Activated CD4-positive, alpha-beta T cell treated with anti-CD3 and anti-CD28 coated beads, Interleukin-2, amount 50 U/mL, for 48 hours (primary cell): ENCODE measurements around the gene COL6A3.
"Not testable (repeated sequence)": the region's sequence is repeated elsewhere in the genome, so short reads cannot be mapped to it uniquely, and the experiment has no call there.

Experiments
- DNase-seq, 2 experiments: peaks; one replicate each; pipeline ENCODE4 v3.0.0-alpha.2; 2020

COL6A3 gene

DNA sequence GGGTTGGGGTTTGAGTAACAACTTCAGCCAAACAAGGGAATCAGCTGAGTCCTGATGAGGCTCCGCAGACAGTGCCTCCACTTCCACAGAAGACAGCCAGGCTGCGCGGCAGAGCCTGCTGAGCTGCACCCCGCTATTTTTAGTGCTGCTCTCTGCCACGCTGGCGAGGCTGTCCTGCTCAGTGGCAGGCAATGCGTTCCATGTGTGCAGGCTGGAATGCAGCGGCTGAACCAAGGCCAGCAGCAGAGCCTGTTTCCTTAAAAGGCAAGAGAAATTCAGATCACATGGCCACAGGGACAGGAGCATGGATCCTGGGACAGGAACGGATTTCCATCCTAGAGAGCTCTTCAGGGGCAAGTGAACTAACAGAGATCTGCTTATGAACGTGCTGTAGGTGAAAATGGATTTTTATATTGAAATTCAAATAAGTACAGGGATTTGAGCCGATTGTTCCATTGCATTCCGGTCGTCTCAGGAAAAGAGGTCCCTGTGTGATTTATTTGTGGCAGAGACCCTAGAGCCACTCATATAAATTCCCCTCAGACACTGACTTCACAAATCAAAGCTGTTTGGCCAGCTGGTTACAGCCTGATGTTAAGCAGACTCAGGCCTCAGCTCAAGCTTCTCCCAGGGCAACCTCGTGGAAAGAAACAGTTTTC, 98.7 kb downstream of the COL6A3 start:
- DNase-seq, result no peak

DNA sequence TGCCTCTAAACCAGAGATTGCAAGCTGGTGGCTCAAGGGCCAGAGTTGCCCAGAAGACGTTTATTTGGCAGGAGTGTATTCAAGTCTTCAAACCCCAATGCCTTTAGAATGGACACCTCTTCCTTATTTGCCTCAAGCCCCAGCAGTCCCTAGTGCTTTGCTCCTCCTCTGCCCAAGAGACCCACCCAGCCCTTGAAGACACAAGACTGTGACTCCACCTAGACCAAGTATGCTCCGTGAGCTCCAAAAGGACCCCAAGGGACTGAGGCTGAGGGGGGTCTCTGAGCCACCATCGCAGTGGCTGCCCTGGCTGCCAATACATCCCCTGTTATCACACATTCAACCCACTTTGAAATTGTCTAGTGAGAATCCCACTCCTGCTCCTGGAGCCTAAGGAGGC, 99.3 kb downstream of the COL6A3 start:
- no peak for DNase-seq

DNA sequence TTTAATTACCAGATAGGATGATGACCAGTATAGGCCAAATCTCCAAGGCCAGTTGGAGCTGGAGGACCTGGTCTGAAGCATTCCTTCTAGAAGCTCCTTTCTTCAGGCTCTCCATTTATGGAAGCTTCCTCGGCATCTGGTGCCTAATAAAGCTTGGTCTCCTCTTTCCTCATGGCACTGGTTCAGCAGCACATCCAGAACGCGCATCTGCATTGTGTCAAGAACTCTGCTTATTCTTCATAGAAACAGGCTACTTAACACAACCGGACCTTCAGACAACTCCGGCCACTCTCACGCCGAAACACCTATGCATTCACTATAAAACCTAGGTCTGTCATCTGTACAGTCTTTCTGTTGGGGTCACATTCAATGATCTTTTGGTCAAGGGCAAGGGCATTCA, 99.8 kb downstream of the COL6A3 start:
- no peak for DNase-seq

DNA sequence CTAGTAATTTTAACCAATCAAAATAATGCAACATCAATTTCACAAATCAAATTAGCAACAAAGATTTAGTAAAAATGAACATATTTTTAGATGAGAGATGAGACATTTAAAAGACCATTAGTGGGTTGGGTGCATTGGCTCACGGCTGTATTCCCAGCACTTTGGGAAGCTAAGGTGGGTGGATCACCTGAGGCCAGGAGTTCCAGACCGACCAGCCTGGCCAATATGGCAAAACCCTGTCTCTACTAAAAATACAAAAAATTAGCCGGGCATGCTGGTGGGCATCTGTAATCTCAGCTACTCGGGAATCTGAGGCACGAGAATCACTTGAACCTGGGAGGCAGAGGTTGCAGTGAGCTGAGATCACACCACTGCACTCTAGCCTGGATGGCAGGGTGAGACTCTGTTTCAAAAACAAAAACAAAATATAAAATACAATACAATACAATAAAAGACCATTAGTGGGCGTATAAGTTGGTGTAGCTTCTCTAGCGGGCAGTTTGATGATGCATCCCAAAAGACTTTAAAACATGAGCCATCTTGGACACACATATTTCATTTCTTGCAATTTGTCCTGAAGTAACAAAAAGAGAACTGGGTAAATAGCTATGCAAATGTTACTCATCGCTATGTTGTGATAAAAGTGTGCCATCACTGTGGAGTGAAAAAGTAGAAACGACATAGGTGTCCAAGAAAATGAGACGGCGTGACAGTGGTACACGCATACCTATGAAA, 101.8 kb downstream of the COL6A3 start:
- no peak for DNase-seq

DNA sequence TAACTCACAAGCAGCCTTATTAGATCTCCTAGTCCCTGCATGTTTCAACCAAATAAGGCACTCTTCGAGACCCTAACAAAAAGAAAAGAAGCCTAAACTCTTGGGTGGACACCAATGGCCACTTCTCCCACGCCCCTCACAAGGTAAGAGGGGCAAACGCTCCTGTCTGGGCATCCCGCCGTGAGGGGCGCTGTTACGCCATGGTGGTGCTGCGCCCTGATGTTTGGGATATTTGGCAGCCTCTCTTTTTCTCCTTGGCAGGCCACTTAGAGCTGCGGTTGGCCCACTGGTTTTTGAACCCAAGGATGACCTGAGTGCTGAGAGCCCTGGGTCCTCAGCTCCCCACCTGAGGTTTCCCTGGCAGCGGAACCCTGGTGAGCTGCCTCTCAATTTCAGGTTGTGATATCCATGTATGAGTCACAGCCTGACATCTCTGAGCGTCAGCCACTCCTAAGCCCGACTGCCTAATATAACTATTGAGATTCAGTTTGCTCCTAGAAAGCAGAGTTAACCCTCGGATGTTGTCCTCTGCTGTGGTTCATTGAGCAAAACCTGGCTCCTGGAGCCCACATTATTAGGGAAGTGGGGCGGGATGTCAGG, 103.3 kb downstream of the COL6A3 start:
- DNase-seq, result no peak

DNA sequence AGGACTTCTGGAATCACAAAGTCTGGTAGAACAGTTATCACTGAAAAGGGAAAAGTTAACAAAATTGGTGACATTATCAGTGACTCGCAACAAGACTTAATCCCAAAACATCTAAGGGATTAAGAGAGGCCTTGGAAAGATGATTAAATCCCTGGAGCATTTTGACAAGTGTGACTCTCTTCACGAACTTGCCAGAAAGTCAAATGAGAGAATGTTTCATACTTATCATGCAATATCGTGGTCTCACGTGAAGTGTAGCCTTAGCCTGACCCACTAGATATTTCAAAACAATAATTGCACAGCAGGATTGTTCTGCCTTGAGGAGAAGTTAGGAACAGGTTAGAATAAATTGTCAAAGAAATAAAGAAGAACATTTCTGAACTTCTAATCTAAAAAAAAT, 104.5 kb downstream of the COL6A3 start:
- no peak for DNase-seq

DNA sequence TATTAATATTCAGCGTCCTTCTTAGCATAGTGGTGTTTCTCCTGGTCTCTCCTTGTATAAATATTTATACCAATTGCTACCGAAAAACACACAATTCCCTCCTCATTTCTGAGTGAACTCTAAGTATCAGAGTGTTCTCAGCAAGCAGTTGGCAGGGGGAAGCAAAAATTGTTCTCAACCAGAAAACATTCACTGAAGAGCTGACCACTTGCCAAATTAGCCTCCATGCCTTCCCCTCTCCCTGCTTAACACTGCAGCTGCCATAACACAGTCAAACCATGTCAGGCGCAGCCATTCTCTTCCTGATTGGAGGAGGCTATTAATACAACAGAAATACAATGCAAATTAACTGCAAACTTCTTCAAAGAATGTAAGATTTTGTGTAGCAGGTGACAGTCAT, 105.0 kb downstream of the COL6A3 start:
- DNase-seq, result no peak

DNA sequence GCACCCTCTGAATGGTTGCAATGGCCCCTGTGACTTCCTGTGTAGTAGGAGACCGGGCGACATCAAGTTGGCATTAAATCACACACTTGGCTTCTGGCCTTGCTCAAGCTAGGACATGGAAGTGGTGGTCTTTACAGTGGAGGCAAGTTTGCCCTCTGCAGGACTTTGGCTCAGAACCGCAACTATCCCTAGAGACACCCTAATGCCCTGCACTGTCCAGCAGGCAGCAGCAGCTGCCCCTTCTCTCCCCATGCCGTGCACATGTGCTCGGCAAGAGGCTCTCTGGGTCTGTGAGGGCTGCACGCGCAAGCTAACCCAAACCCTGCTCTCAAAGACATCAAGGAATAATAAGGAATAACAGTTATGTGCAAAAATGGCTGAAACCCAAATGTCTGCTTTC, 106.5 kb downstream of the COL6A3 start:
- no peak for DNase-seq

DNA sequence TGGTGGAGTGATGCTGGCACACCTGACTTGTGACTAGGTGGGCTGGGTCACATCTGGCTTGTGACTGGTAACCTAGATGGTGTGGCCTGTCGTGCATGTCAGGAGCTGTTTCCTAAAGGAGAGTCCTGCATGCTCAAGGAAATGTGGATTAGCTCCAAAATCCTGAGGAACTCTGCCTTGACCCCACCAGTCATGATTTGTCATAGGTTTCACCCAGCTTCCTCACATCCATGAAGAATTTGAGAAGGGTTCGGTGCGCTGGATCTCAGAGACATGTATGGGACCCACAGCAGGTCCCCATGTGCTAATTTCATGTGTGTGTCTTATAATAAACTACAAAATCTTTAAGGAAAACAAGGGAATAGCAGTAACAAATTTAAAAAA, 107.2 kb downstream of the COL6A3 start:
- DNase-seq, result no peak

DNA sequence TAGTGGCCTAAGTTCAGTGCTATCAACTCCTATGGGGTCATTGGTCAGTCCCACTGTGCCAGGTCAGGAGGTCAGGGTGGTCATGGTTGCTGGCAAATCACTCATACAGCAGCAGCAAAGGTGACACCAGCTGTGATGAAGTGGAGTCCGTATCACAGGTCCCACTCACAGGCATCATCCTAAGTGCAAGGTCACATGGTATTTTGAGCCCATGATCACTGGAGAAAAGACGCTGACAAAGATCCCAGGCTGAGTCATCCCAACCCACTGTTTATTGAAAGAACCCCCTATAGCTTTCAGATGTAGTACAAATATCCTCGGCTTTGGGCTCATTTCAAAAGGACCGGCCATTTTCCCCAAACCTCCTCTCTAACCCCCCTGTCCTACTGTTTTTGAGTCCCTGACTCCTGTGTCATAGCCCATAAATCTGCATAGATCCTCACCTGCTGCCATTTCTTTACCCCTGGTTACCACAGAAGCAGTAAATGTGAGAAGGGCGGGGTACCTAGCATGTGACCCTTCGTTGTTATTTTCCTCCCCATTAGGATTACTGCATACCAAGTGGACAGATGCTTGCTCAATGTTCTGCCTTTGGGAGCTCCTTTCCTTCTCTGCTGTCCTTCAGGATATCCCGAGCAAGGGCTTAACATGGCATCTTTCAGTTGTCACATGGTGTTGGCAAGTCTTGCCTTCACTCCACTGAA, 107.7 kb downstream of the COL6A3 start:
- no peak for DNase-seq

DNA sequence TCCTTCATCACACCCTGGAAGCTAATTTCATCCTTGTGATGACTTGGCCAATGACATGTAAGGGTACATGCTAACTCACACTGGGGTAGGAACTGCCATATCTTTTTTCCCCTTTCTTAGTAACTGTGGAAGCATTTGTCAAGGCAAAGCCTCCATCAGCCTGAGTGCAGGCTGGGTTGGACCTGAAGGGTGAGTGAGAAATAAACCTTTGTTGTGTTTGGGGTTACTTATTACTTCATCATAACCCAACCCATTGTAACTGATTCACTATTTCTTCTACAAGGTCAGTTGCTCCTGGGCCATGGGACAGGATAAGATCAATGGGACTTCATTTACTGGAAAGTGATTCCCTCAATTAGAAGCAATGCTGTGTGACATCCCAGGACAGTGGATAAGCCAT, 108.4 kb downstream of the COL6A3 start:
- DNase-seq, result no peak

DNA sequence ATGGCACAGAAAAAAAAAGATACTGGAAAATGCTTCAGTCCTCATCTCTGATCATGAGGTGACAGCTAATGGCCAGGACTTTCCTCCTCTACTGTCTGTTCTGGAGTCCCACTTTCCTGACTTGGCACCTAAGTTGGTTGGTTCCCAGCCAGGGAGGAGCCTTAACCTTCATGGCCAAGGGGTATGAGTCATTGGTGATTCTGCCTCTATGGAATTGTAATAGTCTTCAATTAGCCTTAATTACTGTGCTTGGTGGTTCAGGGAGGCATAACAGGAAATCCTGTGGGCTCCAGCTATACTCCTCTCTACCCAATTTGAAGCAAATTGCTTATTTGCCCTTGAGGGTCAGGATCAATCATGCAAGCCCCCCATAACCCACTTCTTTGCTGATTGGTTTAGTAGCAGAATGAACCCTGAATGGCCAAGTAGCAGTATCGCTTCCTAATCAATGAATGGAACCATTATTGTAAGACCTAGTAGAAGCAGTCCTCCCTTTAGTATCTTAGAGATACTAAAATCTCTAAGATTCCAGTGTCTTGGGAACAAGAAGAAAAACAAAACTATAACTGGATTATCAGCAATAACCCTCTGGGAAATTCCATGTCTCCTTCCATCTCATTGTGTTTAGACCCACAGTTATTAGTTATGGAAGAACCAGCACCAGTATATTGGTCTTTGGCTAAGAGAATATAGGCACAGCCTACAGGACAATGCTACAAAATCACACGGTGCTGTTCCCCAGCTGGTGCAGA, 109.0 kb downstream of the COL6A3 start:
- DNase-seq, result no peak

DNA sequence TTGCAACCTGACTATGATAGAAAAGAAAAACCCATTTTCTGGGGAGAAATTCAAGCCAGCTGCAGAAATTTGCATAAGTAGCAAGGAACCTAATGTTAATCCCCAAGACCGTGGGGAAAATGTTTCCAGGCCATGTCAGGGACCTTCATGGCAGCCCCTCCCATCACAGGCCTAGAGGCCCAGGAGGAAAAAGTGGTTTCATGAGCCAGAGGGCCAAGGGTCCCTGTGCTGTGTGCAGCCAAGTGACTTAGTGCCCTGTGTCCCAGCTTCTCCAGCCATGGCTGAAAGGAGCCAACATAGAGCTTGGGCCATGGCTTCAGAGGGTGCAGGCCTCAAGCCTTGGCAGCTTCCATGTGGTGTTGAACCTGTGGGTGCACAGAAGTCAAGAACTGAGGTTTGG, 110.7 kb downstream of the COL6A3 start:
- not testable (repeated sequence) for DNase-seq

DNA sequence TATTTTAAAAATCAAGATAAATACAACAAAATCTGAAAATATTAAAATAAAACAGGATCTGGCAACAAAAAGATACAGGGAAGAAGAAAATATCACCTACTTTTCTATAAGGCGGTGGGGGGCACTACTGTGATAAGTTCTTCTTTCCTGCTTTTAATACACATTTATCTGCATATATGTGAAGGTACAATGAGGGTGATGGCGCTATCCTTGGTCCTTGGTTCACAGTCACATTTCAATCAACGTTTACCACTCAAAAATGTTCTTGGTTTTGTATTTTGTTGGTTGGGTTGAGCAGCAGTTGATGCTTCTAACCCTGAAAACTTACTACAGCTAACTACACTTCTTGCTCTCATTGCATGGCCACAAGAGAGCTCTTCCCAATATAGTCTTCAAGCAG, 112.4 kb downstream of the COL6A3 start:
- DNase-seq, result no peak

DNA sequence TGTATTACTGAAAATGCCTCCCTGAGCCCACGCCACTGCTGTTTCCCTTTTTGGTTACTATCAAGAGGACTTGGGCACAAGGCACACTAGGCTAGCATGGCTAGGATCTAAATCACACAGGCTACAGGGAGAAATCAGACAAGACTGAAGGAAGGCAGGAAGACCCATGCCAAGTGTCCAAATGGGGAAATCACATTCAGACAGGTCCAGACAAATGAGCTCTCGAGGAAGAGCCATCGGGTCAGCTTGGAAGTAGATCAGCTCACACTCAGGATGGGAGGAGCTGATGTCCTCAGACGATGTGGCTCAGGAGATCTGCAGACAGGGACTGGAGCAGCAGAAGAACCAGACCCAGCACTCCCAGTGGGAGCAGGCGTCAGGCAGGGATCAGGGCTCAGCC, 113.2 kb downstream of the COL6A3 start:
- DNase-seq, result no peak

DNA sequence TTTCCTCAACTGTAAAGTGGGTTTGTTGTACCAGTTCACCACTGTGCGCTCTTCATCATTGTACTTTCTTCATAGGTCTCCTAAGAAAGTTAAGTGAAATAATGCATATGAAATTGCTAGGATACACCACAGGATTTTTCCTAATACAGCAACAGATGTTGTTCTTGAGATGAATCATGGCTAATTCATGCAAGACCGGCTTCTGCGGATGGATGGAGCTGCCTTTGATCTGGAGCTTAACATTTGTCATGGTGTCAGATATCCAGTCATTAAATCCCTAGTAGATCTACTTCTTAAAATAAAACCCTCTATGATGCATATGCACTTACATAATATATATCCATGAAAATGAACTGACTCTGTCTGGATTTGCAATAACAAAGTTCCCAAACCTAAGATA, 114.1 kb downstream of the COL6A3 start:
- no peak for DNase-seq

DNA sequence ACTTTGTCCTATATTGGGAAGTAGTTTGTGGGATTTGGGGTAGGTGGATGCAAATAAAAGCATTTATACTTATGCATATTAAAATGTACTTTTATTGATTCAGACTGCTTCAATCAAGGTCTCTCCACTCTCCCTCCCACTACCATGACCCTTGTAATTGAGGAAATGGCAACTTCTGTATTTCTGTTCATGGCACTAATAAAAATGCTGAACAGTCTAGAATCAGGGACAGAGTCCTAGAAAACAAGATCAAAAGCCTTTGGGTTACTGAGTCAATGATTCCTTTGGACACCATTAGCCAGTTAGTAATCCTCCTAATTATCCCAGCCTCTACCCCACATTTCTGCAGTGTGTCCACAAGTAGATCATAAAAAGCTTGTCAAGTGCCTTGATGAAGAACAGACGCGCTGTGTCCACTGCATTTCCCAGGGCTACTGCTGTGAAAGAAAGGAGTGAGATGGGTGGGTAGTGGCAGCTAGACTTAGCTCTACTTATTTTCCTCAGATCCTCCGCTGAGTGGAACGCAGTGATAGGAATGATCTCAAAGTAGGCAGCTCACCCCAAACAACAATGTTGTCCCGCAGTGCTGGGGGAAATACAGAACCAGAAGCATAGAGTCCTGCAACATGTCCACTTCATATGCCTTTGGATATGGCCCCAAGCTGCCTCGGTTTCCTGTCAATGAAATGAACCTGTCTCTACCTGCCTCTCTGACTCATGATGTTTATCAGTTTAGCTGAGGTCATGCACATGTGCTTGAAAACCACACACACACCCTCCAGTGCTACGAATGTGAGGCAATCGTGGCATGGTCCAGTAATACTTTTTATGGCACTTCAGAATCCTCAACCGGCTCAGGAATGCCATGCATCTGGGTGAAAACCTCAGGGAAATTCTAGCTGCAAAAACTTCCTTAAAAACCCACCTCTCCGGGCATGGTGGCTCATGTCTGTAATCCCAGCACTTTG, 115.5 kb downstream of the COL6A3 start:
- no peak for DNase-seq

DNA sequence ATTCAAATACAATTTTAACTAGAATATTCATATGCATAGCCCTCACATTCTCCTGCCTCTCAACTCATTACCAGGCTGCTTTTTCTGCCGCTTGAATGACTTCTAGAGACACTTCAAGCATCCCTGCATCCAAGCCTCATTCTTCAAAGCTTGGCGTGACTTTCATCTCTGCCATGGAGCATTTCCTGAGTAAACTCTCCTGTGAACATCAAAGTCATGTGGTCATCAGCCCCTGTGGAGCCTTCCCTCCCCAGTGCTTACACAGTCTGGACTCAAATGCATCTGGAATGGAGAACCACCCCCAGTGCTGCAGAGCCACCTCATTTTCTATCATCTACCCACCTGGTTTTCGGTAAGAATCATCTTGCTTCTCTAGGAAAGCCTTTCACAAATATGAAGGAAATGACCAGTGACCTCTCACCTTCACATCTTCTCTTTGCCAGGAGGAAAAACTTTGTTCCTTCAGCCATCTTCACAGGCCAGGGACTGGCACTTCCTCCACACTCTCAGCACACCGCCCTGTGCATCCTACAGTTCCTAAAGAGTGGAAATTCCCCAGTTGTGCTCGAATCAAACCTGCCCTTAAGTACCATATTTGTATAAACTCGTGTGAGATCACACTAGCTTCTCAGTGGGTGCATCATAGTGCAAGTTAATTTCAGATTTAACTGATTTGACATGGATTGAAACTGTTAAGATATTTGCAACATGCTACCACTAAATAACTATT, 116.4 kb downstream of the COL6A3 start:
- no peak for DNase-seq

DNA sequence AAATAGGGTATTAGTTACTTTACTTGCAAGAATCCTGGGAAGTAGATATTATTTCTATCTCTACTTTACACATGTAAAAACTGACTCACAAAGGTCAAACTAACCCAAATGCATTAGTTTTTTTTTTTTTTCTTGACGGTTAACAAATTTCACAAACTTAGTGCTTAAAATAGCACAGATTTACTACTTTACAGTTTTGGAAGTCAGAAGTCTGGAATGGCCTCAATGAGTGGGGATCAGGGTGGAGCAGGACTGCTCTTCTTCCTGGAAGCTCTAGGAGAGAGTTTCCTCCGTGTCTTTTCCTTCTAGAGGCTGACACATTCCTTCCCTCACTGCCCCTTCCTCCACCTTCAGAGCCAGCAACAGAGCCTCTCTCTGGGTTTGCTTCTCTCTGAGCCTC, 117.2 kb downstream of the COL6A3 start:
- no peak for DNase-seq

DNA sequence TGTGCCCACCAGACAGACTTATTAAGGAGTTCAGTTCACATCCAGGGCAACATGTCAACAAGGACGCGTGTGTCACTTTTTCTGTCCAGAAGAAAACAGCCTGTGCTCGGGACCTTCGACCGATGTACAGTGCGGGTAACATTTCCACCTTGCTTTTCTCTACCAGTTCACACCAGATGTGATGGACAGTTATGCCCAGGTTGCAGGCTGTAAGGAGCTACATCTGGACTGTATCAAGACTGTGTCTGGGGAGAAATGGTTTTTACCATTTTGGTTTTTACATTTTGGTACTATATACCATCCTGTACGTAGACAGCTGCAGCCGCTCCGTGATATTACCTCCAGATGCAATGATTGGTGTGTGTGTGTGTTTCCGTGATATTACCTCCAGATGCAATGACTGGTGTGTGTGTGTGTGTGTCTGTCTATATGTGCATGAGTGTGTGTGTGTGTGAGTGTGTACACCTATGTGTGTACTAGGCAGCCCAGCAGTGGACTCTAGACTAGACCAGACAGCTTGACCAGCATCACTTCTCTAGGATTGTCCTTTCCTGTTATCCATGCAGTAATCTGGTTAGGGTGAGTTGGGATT, 118.0 kb downstream of the COL6A3 start:
- no peak for DNase-seq

DNA sequence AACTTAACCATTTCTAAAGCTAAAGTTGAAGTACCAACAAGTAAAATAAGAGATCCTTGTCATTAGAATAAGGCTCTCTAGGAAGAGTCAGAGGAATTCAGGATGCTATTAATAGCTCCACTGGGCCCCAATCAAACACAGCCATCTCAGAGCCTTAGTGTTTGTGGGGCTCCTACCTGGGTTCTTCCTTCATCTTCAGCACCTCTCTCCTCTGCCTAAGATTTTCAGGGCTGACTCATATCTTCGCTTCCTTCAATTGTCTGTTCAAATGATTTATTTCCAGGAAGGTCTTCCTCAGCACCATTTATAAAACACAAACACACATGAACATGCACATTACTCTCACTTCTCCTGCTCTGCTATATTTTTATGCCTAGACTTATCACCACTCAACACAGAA, 119.5 kb downstream of the COL6A3 start:
- DNase-seq, result no peak
